SK-N-SH (cell line): ENCODE data around the gene SEMA4F. TPM values are rescaled to one million over a fixed set of nuclear protein-coding genes. Genes with fewer than 3 reads are reported as not detected.

Experiments used
- CTCF ChIA-PET: fragments of 300-600, 350-600 bp; formaldehyde crosslinking; extraction: SDS; loops from one replicate; lab custom pipeline; 2021; lab: Yijun Ruan, JAX
- POLR2A ChIA-PET: fragments of 350-600 bp; sonication (Branson Sonifier 250); formaldehyde crosslinking; extraction: SDS; loops from one replicate; lab custom pipeline; 2020; ENCODE audit warnings: antibody characterized with exemption, inconsistent platforms; lab: Yijun Ruan, JAX
- DNase-seq: peaks from one replicate; pipeline ENCODE4 v3.0.0; 2012
- H2AFZ ChIP-seq: fragments of 200-600 bp; sonication (generic); 2 replicates; pipeline ENCODE4 v1.8.1; 2016; ENCODE audit warnings: antibody characterized with exemption, mild to moderate bottlenecking, low read depth
- H3F3A ChIP-seq: fragments of 200-600 bp; sonication (generic); replicated peaks from 2 replicates; pipeline ENCODE3; 2016; ENCODE audit warnings: antibody characterized with exemption, mild to moderate bottlenecking; ENCODE audit not compliant: insufficient read depth
- H3K27ac ChIP-seq, 2 experiments: fragments of 200-500 bp in 1 of 2; fragments of 200-600 bp in 1 of 2; sonication (Bioruptor generic) in 1 of 2; sonication (generic), shearing (Covaris generic) in 1 of 2; 2 replicates each; pipeline versions ENCODE4 v1.5.1 to v1.6.1; 2014 to 2016; ENCODE audit warnings: low read depth in 2 of 2, inconsistent platforms in 1 of 2, low read length in 1 of 2, mild to moderate bottlenecking in 1 of 2, mixed read lengths in 1 of 2
- H3K27me3 ChIP-seq: fragments of 200-600 bp; sonication (generic), shearing (Covaris generic); 2 replicates; pipeline ENCODE4 v1.6.1; 2016; ENCODE audit warnings: mixed run types; ENCODE audit not compliant: insufficient read depth
- H3K36me3 ChIP-seq, 2 experiments: fragments of 200-500 bp in 1 of 2; fragments of 200-600 bp in 1 of 2; sonication (Bioruptor generic) in 1 of 2; sonication (generic) in 1 of 2; replicated peaks in 1 of 2; 2 replicates each; pipeline versions ENCODE3 to v1.5.1; 2014 to 2016; ENCODE audit warnings: low read length in 1 of 2, mild to moderate bottlenecking in 1 of 2; ENCODE audit not compliant: insufficient read depth in 2 of 2, control insufficient read depth in 1 of 2
- H3K4me1 ChIP-seq, 2 experiments: fragments of 200-500 bp in 1 of 2; fragments of 200-600 bp in 1 of 2; sonication (Bioruptor generic) in 1 of 2; sonication (generic), shearing (Covaris generic) in 1 of 2; 2 replicates each; pipeline versions ENCODE4 v1.5.1 to v1.6.1; 2014 to 2016; ENCODE audit warnings: low read depth in 1 of 2, low read length in 1 of 2, mixed run types in 1 of 2; ENCODE audit not compliant: insufficient read depth in 2 of 2, control insufficient read depth in 1 of 2
- H3K4me2 ChIP-seq: fragments of 200-600 bp; sonication (generic), shearing (Covaris generic); 2 replicates; pipeline ENCODE4 v1.6.1; 2017; ENCODE audit warnings: mixed run types
- H3K4me3 ChIP-seq, 2 experiments: fragments of 200-500 bp in 1 of 2; fragments of 200-600 bp in 1 of 2; sonication (Bioruptor generic) in 1 of 2; sonication (generic), shearing (Covaris generic) in 1 of 2; 2 replicates each; pipeline versions ENCODE4 v1.5.1 to v1.8.1; 2014 to 2016; ENCODE audit warnings: low read depth in 2 of 2, inconsistent platforms in 1 of 2, low read length in 1 of 2, mild to moderate bottlenecking in 1 of 2, mixed read lengths in 1 of 2, moderate library complexity in 1 of 2
- H3K79me2 ChIP-seq: fragments of 200-600 bp; sonication (generic); 2 replicates; pipeline ENCODE4 v1.8.1; 2017; ENCODE audit warnings: mild to moderate bottlenecking; ENCODE audit not compliant: insufficient read depth
- H3K9ac ChIP-seq: fragments of 200-600 bp; sonication (generic); 2 replicates; pipeline ENCODE4 v1.6.1; 2017; ENCODE audit warnings: mixed run types
- H3K9me2 ChIP-seq: fragments of 200-600 bp; sonication (generic); 2 replicates; pipeline ENCODE4 v1.6.1; 2017; ENCODE audit warnings: mixed run types
- H3K9me3 ChIP-seq: fragments of 200-600 bp; sonication (generic); 2 replicates; pipeline ENCODE4 v1.6.1; 2017; ENCODE audit warnings: mixed run types, mild to moderate bottlenecking, moderate library complexity
- H4K20me1 ChIP-seq: fragments of 200-600 bp; sonication (generic); 2 replicates; pipeline ENCODE4 v1.6.1; 2017; ENCODE audit warnings: mild to moderate bottlenecking, mixed run types; ENCODE audit not compliant: insufficient read depth
- ELF1 ChIP-seq: IDR thresholded peaks from 2 replicates; pipeline ENCODE4 v1.4.0; 2012
- GATA2 ChIP-seq: sonication (generic); formaldehyde crosslinking; IDR thresholded peaks from 2 replicates; pipeline ENCODE4 v1.5.0; 2020; ENCODE audit warnings: mild to moderate bottlenecking, missing genetic modification reagents
- MXI1 ChIP-seq: IDR thresholded peaks from 2 replicates; pipeline ENCODE4 v1.6.1; 2012; ENCODE audit warnings: mild to moderate bottlenecking, low read depth, low read length, improper control_type of control experiment
- NFIC ChIP-seq: IDR thresholded peaks from 2 replicates; pipeline ENCODE4 v1.4.0; 2012; ENCODE audit warnings: borderline replicate concordance
- NRF1 ChIP-seq: IDR thresholded peaks from 2 replicates; pipeline ENCODE4 v1.6.1; 2012; ENCODE audit warnings: low read depth, mild to moderate bottlenecking, low read length
- RCOR1 ChIP-seq: fragments of 150-350 bp; IDR thresholded peaks from 2 replicates; pipeline ENCODE4 v1.6.1; 2017; ENCODE audit warnings: antibody characterized with exemption, low read length
- REST ChIP-seq: IDR thresholded peaks from 2 replicates; pipeline ENCODE4 v1.6.1; 2012; ENCODE audit warnings: mild to moderate bottlenecking, low read depth, low read length, moderate library complexity
- SIN3A ChIP-seq: IDR thresholded peaks from 2 replicates; pipeline ENCODE4 v1.6.1; 2012; ENCODE audit warnings: low read depth, mild to moderate bottlenecking, low read length, moderate library complexity, borderline replicate concordance
- SMC3 ChIP-seq: IDR thresholded peaks from 2 replicates; pipeline ENCODE4 v1.6.1; 2012; ENCODE audit warnings: low read depth, low read length, improper control_type of control experiment
- TAF1 ChIP-seq: IDR thresholded peaks from 2 replicates; pipeline ENCODE4 v1.6.1; 2012; ENCODE audit warnings: low read depth, mild to moderate bottlenecking, low read length, moderate library complexity, borderline replicate concordance
- USF2 ChIP-seq: fragments of 150-350 bp; IDR thresholded peaks from 2 replicates; pipeline ENCODE4 v1.6.1; 2017; ENCODE audit warnings: antibody characterized with exemption, low read length, low read depth, borderline replicate concordance
- YY1 ChIP-seq: IDR thresholded peaks from 2 replicates; pipeline ENCODE4 v1.4.0; 2012; ENCODE audit warnings: low read depth, mild to moderate bottlenecking
- WGBS: methylation state at CpG from one replicate; pipeline ENCODE4 v1.1.6; 2017; ENCODE audit warnings: low lambda C conversion rate; 5-methylcytosine and 5-hydroxymethylcytosine counted together
- polyA plus RNA-seq, 3 experiments: library from polyadenylated mRNA; depleted of rRNA; stranded (reverse); fragments of >200 nt; gene quantifications; 2 replicates each; pipeline ENCODE4 v1.2.3, GENCODE V29; 2012
- TF ChIP-seq, protein P1 (sequence below): fragments of 150-350 bp; IDR thresholded peaks from 2 replicates; pipeline ENCODE4 v1.6.1; 2016; ENCODE audit warnings: mild to moderate bottlenecking, low read depth, low read length
- TF ChIP-seq, protein P2 (sequence below): IDR thresholded peaks from 2 replicates; pipeline ENCODE4; 2012

Gene SEMA4F
- polyA plus RNA-seq, 1 of the 3 experiments (the other 2 are of a cell fraction): 17.3 TPM

DNA sequence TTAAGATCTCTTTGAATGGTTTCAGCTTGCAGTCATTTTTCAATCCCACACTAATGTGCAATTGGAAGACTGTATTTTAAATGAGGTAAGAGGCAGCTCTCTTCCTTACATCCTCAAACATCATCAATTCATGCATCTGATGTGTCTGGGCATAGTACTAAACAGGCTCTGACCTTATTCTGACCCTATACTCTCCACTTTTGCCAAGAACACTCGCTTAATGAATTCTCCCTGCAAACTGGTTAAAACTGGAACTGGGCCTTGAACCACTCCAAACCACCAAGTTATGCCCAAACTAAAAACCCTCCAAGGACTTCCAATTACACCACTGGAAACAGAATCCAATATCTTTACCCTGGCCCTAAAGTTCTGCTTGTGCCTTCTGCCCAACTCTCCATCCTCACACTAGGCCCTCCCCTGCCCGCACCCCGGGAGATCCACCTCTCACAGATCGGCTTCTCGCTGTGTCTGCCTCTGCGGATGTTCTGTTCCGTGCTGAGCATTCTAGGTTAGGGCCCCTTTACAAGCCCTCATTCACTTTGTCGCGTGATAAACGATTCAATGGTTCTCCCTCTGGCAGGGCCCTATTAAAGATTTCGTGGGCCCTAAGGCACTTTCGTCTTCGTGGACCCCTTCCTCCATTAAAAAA is 7.1 kb upstream of the SEMA4F start:
- H3K4me3 ChIP-seq: no peak overlapping the region
- H3K27me3 ChIP-seq: no peaks in the 10 kb centered on the region
- no peak overlapping the region for H3K27ac ChIP-seq
- no peak for DNase-seq
- peaks cover 9% of the 10 kb centered on the region for H3F3A ChIP-seq
- 90% methylated on average over 13 of the region's 13 CpGs for WGBS
- TF ChIP-seq ELF1 (no peak), SMC3 (no peak), YY1 (no peak), NRF1 (no peak), SIN3A (no peak), REST (no peak)
- TF ChIP-seq, protein P1, sequence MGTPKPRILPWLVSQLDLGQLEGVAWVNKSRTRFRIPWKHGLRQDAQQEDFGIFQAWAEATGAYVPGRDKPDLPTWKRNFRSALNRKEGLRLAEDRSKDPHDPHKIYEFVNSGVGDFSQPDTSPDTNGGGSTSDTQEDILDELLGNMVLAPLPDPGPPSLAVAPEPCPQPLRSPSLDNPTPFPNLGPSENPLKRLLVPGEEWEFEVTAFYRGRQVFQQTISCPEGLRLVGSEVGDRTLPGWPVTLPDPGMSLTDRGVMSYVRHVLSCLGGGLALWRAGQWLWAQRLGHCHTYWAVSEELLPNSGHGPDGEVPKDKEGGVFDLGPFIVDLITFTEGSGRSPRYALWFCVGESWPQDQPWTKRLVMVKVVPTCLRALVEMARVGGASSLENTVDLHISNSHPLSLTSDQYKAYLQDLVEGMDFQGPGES: no peak
- TF ChIP-seq, protein P2, sequence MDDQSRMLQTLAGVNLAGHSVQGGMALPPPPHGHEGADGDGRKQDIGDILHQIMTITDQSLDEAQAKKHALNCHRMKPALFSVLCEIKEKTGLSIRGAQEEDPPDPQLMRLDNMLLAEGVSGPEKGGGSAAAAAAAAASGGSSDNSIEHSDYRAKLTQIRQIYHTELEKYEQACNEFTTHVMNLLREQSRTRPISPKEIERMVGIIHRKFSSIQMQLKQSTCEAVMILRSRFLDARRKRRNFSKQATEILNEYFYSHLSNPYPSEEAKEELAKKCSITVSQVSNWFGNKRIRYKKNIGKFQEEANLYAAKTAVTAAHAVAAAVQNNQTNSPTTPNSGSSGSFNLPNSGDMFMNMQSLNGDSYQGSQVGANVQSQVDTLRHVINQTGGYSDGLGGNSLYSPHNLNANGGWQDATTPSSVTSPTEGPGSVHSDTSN: no peak
- H3K9me3 ChIP-seq: no peaks in the 10 kb centered on the region
- no peak overlapping the region for H2AFZ ChIP-seq
- CTCF ChIA-PET: no interaction called here
- no peaks in the 10 kb centered on the region for H3K36me3 ChIP-seq
- H4K20me1 ChIP-seq: no peaks in the 10 kb centered on the region
- H3K9me2 ChIP-seq: no peaks in the 10 kb centered on the region
- no peaks in the 10 kb centered on the region for H3K79me2 ChIP-seq
- no peak overlapping the region for H3K9ac ChIP-seq
- H3K4me2 ChIP-seq: no peak overlapping the region
- POLR2A ChIA-PET: no interaction called here
- H3K4me1 ChIP-seq: no peaks in the 10 kb centered on the region

- Histone ChIP-seq H3K36me3 (no peaks in the 10 kb centered on the region), H2AFZ (no peak within 1 kb of the TSS), H3K4me1 (no peaks in the 10 kb centered on the region), H3K9ac (no peak within 1 kb of the TSS), H3K4me3 (no peak within 1 kb of the TSS), H3F3A (peaks cover 13% of the 10 kb centered on the region), H3K9me3 (no peaks in the 10 kb centered on the region), H4K20me1 (no peaks in the 10 kb centered on the region), H3K4me2 (no peak within 1 kb of the TSS), H3K27me3 (no peaks in the 10 kb centered on the region), H3K9me2 (no peaks in the 10 kb centered on the region), H3K79me2 (no peaks in the 10 kb centered on the region), H3K27ac (no peak within 1 kb of the TSS)
- ChIA-PET POLR2A (no interaction called here), CTCF (interaction anchor here (1.2 kb wide), 1 partner anchor 16 kb away, joined by 3 read pairs; no protein-coding TSS in a partner anchor)
- DNase-seq: no peak
- 91% methylated on average over 9 of the region's 45 CpGs for WGBS
- TF ChIP-seq GATA2 (CRISPR knock-in tag) (no peak), SIN3A (no peak), TAF1 (no peak), RCOR1 (no peak), REST (no peak), NFIC (no peak), USF2 (no peak), YY1 (no peak), MXI1 (no peak)
- TF ChIP-seq, protein P2: no peak
Observed at GRCh38 chr2:74648009-74648443, 6.0 kb upstream of the SEMA4F start, which contains the start of gene M1AP. Gene M1AP (minus strand): TSS chr2:74648330. CDS start chr2:74640275, 8,055 bp downstream.
